Upper lobe of right lung (tissue), 1 donor: Measurements from ENCODE around the gene YY1AP1. TPM values are rescaled to one million over a fixed set of nuclear protein-coding genes. Genes with fewer than 3 reads are reported as not detected.
"Not testable (repeated sequence)": the region's sequence is repeated elsewhere in the genome, so short reads cannot be mapped to it uniquely, and the experiment has no call there.

Experiments
- ATAC-seq: fragments of 200-7000 bp; cut with Tn5 transposase; one replicate; pipeline ENCODE4 v1.9.1; 2020; ENCODE audit warnings: mild to moderate bottlenecking, moderate library complexity
- DNase-seq: peaks from one replicate; pipeline ENCODE4 v3.0.0-alpha.2; 2020
- H3K27ac ChIP-seq: fragments of 200-600 bp; one replicate; pipeline ENCODE4 v1.8.0; 2022
- H3K27me3 ChIP-seq: fragments of 200-600 bp; one replicate; pipeline ENCODE4 v1.8.0; 2022; ENCODE audit warnings: mild to moderate bottlenecking
- H3K36me3 ChIP-seq: fragments of 200-600 bp; one replicate; pipeline ENCODE4 v1.8.0; 2022
- H3K4me1 ChIP-seq: fragments of 200-600 bp; one replicate; pipeline ENCODE4 v1.8.0; 2022
- H3K4me3 ChIP-seq: fragments of 200-600 bp; one replicate; pipeline ENCODE4 v1.8.0; 2022; ENCODE audit warnings: mild to moderate bottlenecking
- H3K9me3 ChIP-seq: fragments of 200-600 bp; one replicate; pipeline ENCODE4 v1.8.0; 2022
- intact Hi-C: fragments of 100-400 bp; cut with DNase I; formaldehyde crosslinking; loops from one replicate; pipeline ENCODE4 v1.11.0; 2022
- total RNA-seq: library from RNA; stranded (reverse); fragmentation: NEBNext Ultra II Directional; extraction: Animal tissue kit (Norgen Biotek cat#: 25700); gene quantifications from one replicate; pipeline ENCODE4 v1.2.1, GENCODE V29; 2021
- TF ChIP-seq, protein P1 (sequence below): fragments of 200-600 bp; IDR thresholded peaks from one replicate; pipeline ENCODE4 v1.8.0; 2022; ENCODE audit warnings: antibody characterized with exemption
- donor health status: DM: no; HTN: yes; CAD: no; lungs with severe emphysema.

YY1AP1 gene
- total RNA-seq, 1 donor from 2014 or later, result 69.0 TPM

DNA sequence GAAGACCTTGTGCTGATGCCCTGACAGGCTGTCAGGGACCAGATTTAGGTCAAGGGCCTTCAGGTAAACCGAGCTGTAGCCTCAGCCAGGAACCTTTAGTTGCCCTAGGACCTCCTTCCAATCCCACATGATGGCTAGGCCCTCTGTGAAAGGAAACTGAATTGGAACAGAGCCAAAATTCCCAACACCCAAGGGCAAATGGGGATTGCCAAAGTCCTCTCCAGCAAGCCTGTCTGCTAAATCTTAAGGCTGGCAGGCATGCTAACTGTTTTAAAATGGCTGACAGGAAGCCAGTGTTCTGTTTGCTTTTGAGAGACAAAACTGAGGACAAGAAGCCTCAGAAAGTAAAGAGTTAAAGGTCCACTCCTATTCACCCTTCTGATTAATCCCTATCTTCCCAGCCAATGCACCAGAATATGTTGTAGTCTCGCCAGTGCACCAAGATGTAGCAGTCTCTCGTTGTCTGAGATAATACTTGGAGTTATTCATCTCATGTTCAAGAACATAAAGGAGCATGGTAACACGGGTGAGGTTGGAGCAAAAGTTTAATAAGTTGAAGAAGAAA, 43.5 kb downstream of the YY1AP1 start:
- intact Hi-C loops, result no loop called here
- Histone ChIP-seq H3K27me3 (no peaks in the 10 kb centered on the region), H3K27ac (no peak overlapping the region), H3K4me1 (peaks cover 10% of the 10 kb centered on the region), H3K9me3 (no peaks in the 10 kb centered on the region), H3K4me3 (no peak overlapping the region), H3K36me3 (no peaks in the 10 kb centered on the region)
- ATAC-seq (no peak), DNase-seq (no peak)
- TF ChIP-seq, protein P1, sequence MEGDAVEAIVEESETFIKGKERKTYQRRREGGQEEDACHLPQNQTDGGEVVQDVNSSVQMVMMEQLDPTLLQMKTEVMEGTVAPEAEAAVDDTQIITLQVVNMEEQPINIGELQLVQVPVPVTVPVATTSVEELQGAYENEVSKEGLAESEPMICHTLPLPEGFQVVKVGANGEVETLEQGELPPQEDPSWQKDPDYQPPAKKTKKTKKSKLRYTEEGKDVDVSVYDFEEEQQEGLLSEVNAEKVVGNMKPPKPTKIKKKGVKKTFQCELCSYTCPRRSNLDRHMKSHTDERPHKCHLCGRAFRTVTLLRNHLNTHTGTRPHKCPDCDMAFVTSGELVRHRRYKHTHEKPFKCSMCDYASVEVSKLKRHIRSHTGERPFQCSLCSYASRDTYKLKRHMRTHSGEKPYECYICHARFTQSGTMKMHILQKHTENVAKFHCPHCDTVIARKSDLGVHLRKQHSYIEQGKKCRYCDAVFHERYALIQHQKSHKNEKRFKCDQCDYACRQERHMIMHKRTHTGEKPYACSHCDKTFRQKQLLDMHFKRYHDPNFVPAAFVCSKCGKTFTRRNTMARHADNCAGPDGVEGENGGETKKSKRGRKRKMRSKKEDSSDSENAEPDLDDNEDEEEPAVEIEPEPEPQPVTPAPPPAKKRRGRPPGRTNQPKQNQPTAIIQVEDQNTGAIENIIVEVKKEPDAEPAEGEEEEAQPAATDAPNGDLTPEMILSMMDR, result no peak

DNA sequence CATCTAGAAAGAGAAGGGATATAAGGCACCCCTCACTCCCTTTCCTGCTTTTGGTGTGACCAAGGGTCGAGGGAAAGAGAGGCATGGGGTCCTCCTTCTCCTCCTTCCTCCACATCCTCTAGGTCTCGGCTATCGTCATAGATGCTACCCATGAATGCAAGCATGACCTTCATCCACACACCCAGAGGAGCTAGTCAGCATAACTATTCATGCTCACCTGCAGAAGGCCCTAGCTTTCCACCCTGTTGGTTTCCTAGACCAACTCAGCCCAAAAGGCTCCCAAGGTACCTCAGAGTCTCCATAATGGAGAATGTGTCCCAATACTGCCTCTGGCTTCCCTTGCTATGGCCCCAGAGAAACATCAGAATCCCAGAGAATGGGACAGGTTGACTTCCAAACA, 45.3 kb downstream of the YY1AP1 start:
- intact Hi-C loops, result no loop called here
- Histone ChIP-seq H3K9me3 (no peaks in the 10 kb centered on the region), H3K4me1 (peaks cover 3% of the 10 kb centered on the region), H3K4me3 (no peak overlapping the region), H3K27ac (no peak overlapping the region), H3K27me3 (no peaks in the 10 kb centered on the region), H3K36me3 (no peaks in the 10 kb centered on the region)
- TF ChIP-seq, protein P1, result no peak
- no peak for ATAC-seq
- DNase-seq, result no peak

DNA sequence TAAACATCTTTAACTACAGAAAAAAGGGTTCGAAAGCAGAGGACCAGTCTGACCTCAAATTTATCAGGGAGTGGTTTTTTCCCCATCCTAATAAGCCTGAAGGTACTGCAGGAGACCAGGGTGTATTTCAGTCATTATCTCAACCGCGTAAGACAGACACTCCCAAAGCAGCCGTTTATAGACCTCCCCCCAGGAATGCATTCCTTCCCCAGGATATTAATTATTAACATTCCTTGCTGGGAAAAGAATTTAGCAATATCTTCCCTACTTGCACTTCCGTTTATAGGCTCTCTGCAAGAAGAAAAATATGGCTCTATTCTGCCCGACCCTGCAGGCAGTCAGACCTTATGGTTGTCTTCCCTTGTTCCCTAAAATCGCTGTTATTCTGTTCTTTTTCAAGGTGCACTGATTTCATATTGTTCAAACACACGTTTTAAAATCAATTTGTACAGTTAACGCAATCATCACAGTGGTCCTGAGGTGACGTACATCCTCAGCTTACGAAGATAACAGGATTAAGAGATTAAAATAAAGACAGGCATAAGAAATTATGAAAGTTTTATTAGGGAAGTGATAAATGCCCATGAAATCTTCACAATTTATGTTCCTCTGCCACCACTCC, 45.9 kb downstream of the YY1AP1 start:
- DNase-seq, ATAC-seq, intact Hi-C loops: not testable (repeated sequence)

DNA sequence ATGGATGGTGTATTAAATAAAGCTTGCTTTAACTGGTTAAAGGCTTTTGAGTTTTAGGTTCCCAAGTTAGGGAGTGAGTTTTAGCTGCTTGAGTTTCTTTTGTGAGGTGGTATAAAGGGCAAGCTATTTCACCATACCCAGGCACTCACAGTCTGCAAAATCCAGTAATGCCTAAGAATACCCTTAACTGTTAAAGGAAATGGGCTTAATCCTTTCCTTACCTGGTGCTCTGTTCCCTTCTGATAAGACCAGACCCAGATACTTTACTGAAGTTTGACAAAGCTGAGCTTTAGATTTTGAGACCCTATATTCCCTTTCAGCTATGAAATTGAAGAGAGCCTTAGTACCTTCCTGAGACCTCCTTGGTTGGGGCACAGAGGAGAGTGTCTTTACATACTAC, 48.2 kb downstream of the YY1AP1 start:
- intact Hi-C loops, result no loop called here
- Histone ChIP-seq H3K4me3 (no peak overlapping the region), H3K27ac (no peak overlapping the region), H3K9me3 (no peaks in the 10 kb centered on the region), H3K27me3 (no peaks in the 10 kb centered on the region), H3K4me1 (no peaks in the 10 kb centered on the region), H3K36me3 (no peaks in the 10 kb centered on the region)
- no peak for ATAC-seq
- TF ChIP-seq, protein P1, result no peak
- no peak for DNase-seq

More for the DNA sequence above, 45.9 kb downstream of the YY1AP1 start:
- H3K27ac ChIP-seq, H3K9me3 ChIP-seq, H3K4me3 ChIP-seq, H3K4me1 ChIP-seq, H3K27me3 ChIP-seq, H3K36me3 ChIP-seq: not testable (repeated sequence)

DNA sequence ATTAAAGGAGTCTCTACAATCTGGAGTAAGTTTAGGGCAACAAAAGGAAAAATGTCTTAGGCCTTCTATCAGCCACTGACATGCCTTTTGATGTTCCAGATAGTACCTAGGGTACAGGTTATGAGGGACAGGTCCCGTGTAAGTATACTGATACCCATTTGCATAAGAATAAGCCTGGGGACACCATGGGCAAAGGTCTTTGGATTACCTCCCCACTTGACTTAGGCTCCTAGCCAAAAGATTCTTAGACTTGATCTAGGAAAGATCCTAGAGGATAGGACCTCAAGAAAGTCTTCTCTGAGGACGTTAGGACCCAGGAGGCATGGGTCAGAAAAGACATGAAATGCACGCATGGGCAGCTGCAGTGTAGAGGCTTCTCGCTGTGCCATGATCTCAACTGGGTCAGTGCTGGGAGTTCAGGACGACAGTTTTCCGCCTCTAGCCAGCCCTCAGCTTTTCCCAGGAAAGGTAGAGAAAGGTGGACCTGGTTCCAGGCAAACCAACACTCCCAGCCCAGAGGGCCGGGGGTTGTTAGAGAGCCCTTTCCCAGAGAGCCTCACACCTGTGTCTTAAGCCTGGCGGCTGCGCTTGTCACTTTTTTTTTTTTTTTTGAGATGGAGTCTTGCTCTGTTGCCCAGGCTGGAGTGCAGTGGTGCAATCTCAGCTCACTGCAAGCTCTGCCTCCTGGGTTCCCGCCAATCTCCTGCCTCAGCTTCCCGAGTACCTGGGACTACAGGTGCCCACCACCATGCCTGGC, 52.0 kb downstream of the YY1AP1 start:
- no peaks in the 10 kb centered on the region for H3K4me1 ChIP-seq
- no peaks in the 10 kb centered on the region for H3K36me3 ChIP-seq
- no peak for DNase-seq
- no peak overlapping the region for H3K27ac ChIP-seq
- no peak for ATAC-seq
- H3K4me3 ChIP-seq, result peak overlapping the region; percentile 46
- intact Hi-C loops, result no loop called here
- H3K27me3 ChIP-seq, result no peaks in the 10 kb centered on the region
- TF ChIP-seq, protein P1, result no peak
- no peaks in the 10 kb centered on the region for H3K9me3 ChIP-seq

DNA sequence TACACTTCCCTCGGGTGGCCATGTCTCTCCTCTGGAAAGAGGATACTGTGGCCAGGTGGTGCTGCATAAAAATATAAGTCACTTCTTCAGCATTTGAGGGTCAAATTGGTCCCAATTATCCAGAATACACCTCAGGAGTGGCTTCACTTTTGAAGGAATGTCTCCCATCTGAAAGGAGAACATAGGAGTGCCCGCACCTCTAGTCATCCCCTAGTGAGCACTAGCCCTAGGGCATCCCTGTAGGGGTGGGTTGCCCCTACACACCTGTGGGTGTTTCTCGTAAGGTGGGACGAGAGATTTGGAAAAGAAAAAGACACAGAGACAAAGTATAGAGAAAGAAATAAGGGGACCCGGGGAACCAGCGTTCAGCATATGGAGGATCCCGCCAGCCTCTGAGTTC, 62.1 kb downstream of the YY1AP1 start:
- H3K27ac ChIP-seq, H3K4me1 ChIP-seq, H3K4me3 ChIP-seq, ATAC-seq, H3K36me3 ChIP-seq, H3K9me3 ChIP-seq, DNase-seq, intact Hi-C loops, H3K27me3 ChIP-seq: not testable (repeated sequence)
